ENCODE data around the gene NBPF1.
"Not testable (repeated sequence)": the region's sequence is repeated elsewhere in the genome, so short reads cannot be mapped to it uniquely, and the experiment has no call there.

The NBPF1 gene

GRCh38 chr1:16621681-16622315 is 8.4 kb upstream of the NBPF1 start:
- DNase-seq (ENCODE audit: low read depth); H3K4me3 ChIP-seq (ENCODE audit: low read depth, low read length); in situ Hi-C loops (cut with HindIII; ENCODE audit: low sequenced_read_pairs): not testable (repeated sequence)

DNA sequence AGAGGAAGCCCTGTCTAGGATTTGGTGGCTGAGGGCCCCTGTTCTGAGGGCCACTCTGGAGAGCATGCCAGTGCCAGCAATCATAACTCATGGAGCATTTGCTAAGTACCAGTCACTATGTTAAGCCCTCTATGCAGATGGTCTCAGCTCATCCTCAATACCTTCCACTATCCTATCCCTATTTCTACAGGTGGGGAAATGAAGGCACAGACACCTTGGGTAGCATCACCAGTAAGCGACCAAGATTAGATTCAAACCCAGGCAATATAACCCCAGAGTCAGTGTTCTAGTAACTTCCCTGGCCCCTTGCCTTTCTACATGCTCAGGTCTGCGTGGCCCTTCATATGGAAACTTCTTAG is 7.9 kb upstream of the NBPF1 start:
- H3K4me3 ChIP-seq (ENCODE audit: low read depth, low read length), result no peak overlapping the region
- TF ChIP-seq, protein P1, sequence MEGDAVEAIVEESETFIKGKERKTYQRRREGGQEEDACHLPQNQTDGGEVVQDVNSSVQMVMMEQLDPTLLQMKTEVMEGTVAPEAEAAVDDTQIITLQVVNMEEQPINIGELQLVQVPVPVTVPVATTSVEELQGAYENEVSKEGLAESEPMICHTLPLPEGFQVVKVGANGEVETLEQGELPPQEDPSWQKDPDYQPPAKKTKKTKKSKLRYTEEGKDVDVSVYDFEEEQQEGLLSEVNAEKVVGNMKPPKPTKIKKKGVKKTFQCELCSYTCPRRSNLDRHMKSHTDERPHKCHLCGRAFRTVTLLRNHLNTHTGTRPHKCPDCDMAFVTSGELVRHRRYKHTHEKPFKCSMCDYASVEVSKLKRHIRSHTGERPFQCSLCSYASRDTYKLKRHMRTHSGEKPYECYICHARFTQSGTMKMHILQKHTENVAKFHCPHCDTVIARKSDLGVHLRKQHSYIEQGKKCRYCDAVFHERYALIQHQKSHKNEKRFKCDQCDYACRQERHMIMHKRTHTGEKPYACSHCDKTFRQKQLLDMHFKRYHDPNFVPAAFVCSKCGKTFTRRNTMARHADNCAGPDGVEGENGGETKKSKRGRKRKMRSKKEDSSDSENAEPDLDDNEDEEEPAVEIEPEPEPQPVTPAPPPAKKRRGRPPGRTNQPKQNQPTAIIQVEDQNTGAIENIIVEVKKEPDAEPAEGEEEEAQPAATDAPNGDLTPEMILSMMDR (IDR thresholded peaks at IDR 0.05; ENCODE audit: low read depth, low read length, missing control alignments), result no peak
- in situ Hi-C loops (cut with HindIII; ENCODE audit: low sequenced_read_pairs), result no loop called here
- no peak for DNase-seq (ENCODE audit: low read depth)

GRCh38 chr1:16619803-16620501 is 6.6 kb upstream of the NBPF1 start:
- in situ Hi-C loops (cut with HindIII; ENCODE audit: low sequenced_read_pairs); DNase-seq (ENCODE audit: low read depth); H3K4me3 ChIP-seq (ENCODE audit: low read depth, low read length): not testable (repeated sequence)

- in situ Hi-C loops (cut with HindIII; ENCODE audit: low sequenced_read_pairs), result no loop called here
- no peak overlapping the region for H3K4me3 ChIP-seq (ENCODE audit: low read depth, low read length)
- TF ChIP-seq, protein P1 (IDR thresholded peaks at IDR 0.05; ENCODE audit: low read depth, low read length, missing control alignments), result no peak
- no peak for DNase-seq (ENCODE audit: low read depth)
Observed at GRCh38 chr1:16618719-16619118, 5.4 kb upstream of the NBPF1 start.

DNA sequence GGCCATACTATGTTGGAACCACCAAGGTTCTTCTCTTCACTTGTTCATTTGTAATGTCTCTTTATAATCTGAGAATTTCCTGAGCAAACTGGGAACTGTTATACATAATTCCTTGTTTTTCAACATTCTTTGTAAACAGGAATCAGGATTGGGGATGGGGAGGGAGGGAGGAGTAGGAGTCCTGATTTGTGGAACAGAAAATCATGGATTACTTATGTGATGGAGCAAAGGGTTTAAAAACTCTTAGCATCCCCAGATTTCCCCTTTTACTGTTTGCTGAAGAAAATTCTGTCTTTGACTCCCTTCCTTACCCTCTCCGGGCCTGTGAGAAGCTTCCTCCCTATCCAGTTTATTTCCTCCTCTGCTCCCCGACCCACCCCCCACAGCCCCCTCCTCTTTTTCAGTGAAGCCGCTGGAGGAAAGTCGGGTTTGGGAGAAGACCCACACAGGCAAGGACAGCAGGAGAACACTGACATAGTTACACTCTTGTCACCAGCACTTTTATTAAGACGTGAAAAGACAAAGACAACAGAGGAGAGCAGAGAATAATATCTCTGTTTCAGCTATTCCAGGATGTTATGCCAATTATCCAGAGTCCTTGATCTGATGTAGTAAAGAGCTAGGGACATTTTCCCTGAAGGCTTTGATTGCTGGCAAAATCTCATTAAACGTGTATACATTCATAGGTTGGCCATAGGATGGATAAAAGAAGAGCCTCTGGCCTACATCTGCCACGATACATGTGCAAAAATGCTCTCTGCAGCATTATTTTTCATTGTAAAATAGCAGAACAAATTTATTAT is 4.6 kb upstream of the NBPF1 start:
- no peak overlapping the region for H3K4me3 ChIP-seq (ENCODE audit: low read depth, low read length)
- in situ Hi-C loops (cut with HindIII; ENCODE audit: low sequenced_read_pairs), result no loop called here
- TF ChIP-seq, protein P1 (IDR thresholded peaks at IDR 0.05; ENCODE audit: low read depth, low read length, missing control alignments), result no peak
- no peak for DNase-seq (ENCODE audit: low read depth)

- DNase-seq (ENCODE audit: low read depth), result no peak
- TF ChIP-seq, protein P1 (IDR thresholded peaks at IDR 0.05; ENCODE audit: low read depth, low read length, missing control alignments), result no peak
- in situ Hi-C loops (cut with HindIII; ENCODE audit: low sequenced_read_pairs), result no loop called here
Observed at GRCh38 chr1:16617114-16617631, 3.8 kb upstream of the NBPF1 start.

GRCh38 chr1:16615253-16616252 is 2.2 kb upstream of the NBPF1 start:
- no peak overlapping the region for H3K4me3 ChIP-seq (ENCODE audit: low read depth, low read length)
- in situ Hi-C loops (cut with HindIII; ENCODE audit: low sequenced_read_pairs), result no loop called here
- TF ChIP-seq, protein P1 (IDR thresholded peaks at IDR 0.05; ENCODE audit: low read depth, low read length, missing control alignments), result no peak
- no peak for DNase-seq (ENCODE audit: low read depth)

More at GRCh38 chr1:16617114-16617631, 3.8 kb upstream of the NBPF1 start:
- H3K4me3 ChIP-seq (ENCODE audit: low read depth, low read length), result no peak overlapping the region
